Activated CD4-positive, alpha-beta T cell treated with anti-CD3 and anti-CD28 coated beads, Interleukin-2, amount 50 U/mL, for 4 hours (primary cell): Measurements from ENCODE around the gene LRRC18.

Experiments used
- DNase-seq, 2 experiments: peaks; one replicate each; pipeline ENCODE4 v3.0.0-alpha.2; 2020

LRRC18 gene

GRCh38 chr10:48945441-48946130 is 5.9 kb upstream of the LRRC18 start:
- DNase-seq = no peak

GRCh38 chr10:48944171-48944570 is 4.5 kb upstream of the LRRC18 start:
- no peak for DNase-seq

GRCh38 chr10:48943096-48943495 is 3.5 kb upstream of the LRRC18 start:
- no peak for DNase-seq

- DNase-seq = no peak
Measured at GRCh38 chr10:48941427-48942075, 1.9 kb upstream of the LRRC18 start.

- DNase-seq = no peak
Measured at GRCh38 chr10:48940958-48941357, 1.3 kb upstream of the LRRC18 start.

GRCh38 chr10:48940372-48940771 is 732 bp upstream of the LRRC18 start:
- DNase-seq = no peak

GRCh38 chr10:48938990-48939536 is 577 bp downstream of the LRRC18 start:
- no peak for DNase-seq

- no peak for DNase-seq
Measured at GRCh38 chr10:48938281-48938680, 1.4 kb downstream of the LRRC18 start.

- DNase-seq = no peak
Measured at GRCh38 chr10:48937796-48938195, 1.8 kb downstream of the LRRC18 start.

GRCh38 chr10:48935577-48935976 is 4.1 kb downstream of the LRRC18 start:
- no peak for DNase-seq

GRCh38 chr10:48934672-48935501 is 4.8 kb downstream of the LRRC18 start:
- no peak for DNase-seq

- DNase-seq = no peak
Measured at GRCh38 chr10:48932831-48933664, 6.6 kb downstream of the LRRC18 start.

GRCh38 chr10:48931188-48931587 is 8.5 kb downstream of the LRRC18 start:
- DNase-seq = no peak

- DNase-seq = no peak
Measured at GRCh38 chr10:48929413-48929990, 10.1 kb downstream of the LRRC18 start.

- no peak for DNase-seq
Measured at GRCh38 chr10:48926764-48927540, 12.7 kb downstream of the LRRC18 start.

GRCh38 chr10:48926255-48926654 is 13.4 kb downstream of the LRRC18 start:
- DNase-seq = no peak

- no peak for DNase-seq
Measured at GRCh38 chr10:48924988-48925387, 14.7 kb downstream of the LRRC18 start.

GRCh38 chr10:48923748-48924147 is 15.9 kb downstream of the LRRC18 start:
- DNase-seq = no peak

GRCh38 chr10:48913674-48914073 is 26.0 kb downstream of the LRRC18 start:
- no peak for DNase-seq

- DNase-seq = no peak
Measured at GRCh38 chr10:48910548-48910947, 29.1 kb downstream of the LRRC18 start.

- DNase-seq = no peak
Measured at GRCh38 chr10:48907730-48908129, 31.9 kb downstream of the LRRC18 start.
